BLaER1 (cell line): ENCODE measurements around the gene APOL6.
A peak's percentile ranks its signal among the peaks of the same experiment; 100 is the strongest.
"Not testable (repeated sequence)": the region's sequence is repeated elsewhere in the genome, so short reads cannot be mapped to it uniquely, and the experiment has no call there.

ENCODE experiments used
- H3K27ac ChIP-seq: shearing (Covaris generic); formaldehyde crosslinking; 2 replicates; pipeline ENCODE4 v1.8.1; 2022
- H3K27me3 ChIP-seq: shearing (Covaris generic); formaldehyde crosslinking; 2 replicates; pipeline ENCODE4 v1.8.1; 2022
- H3K36me3 ChIP-seq: shearing (Covaris generic); formaldehyde crosslinking; 2 replicates; pipeline ENCODE4 v1.8.1; 2022
- H3K4me1 ChIP-seq: shearing (Covaris generic); formaldehyde crosslinking; 2 replicates; pipeline ENCODE4 v1.8.1; 2022
- H3K4me2 ChIP-seq: shearing (Covaris generic); formaldehyde crosslinking; 2 replicates; pipeline ENCODE4 v1.8.1; 2022
- H3K4me3 ChIP-seq: shearing (Covaris generic); formaldehyde crosslinking; 2 replicates; pipeline ENCODE4 v1.8.1; 2022
- H3K9ac ChIP-seq: shearing (Covaris generic); formaldehyde crosslinking; 2 replicates; pipeline ENCODE4 v1.8.1; 2022
- H3K9me3 ChIP-seq: shearing (Covaris generic); formaldehyde crosslinking; 2 replicates; pipeline ENCODE4 v1.8.1; 2022
- H4K20me1 ChIP-seq: shearing (Covaris generic); formaldehyde crosslinking; 2 replicates; pipeline ENCODE4 v1.8.1; 2022
- Cebpa-rat ChIP-seq: shearing (Covaris generic); IDR thresholded peaks from 2 replicates; pipeline ENCODE4 v1.8.1; 2022

Gene APOL6

GRCh38 chr22:35688913-35689675 lies 40.8 kb downstream of the APOL6 start:
- Histone ChIP-seq H3K27me3 (no peaks in the 10 kb centered on the region), H3K4me2 (peak overlapping the region; percentile 16; the same call in 1 of the 2 replicates), H3K27ac (no peak overlapping the region), H4K20me1 (no peaks in the 10 kb centered on the region), H3K36me3 (no peaks in the 10 kb centered on the region), H3K4me3 (no peak overlapping the region), H3K9ac (no peak overlapping the region), H3K9me3 (no peaks in the 10 kb centered on the region; the same call in 1 of the 2 replicates), H3K4me1 (peaks cover 16% of the 10 kb centered on the region)
- no peak for TF ChIP-seq Cebpa-rat

- Histone ChIP-seq H3K27me3 (no peaks in the 10 kb centered on the region), H3K9me3 (no peaks in the 10 kb centered on the region; the same call in 1 of the 2 replicates), H3K4me2 (peak overlapping the region; percentile 16), H4K20me1 (no peaks in the 10 kb centered on the region), H3K4me3 (no peak overlapping the region), H3K36me3 (no peaks in the 10 kb centered on the region), H3K4me1 (peaks cover 16% of the 10 kb centered on the region), H3K27ac (no peak overlapping the region), H3K9ac (no peak overlapping the region)
- no peak for TF ChIP-seq Cebpa-rat
These were observed 41.8 kb downstream of the APOL6 start for GRCh38 chr22:35690001-35690400.

GRCh38 chr22:35695202-35695601 lies 47.0 kb downstream of the APOL6 start:
- H3K4me2 ChIP-seq: no peak overlapping the region
- no peak for TF ChIP-seq Cebpa-rat
- no peak overlapping the region for H3K4me3 ChIP-seq
- H3K9ac ChIP-seq: no peak overlapping the region
- peaks cover 8% of the 10 kb centered on the region for H3K4me1 ChIP-seq
- H3K27me3 ChIP-seq: no peaks in the 10 kb centered on the region
- no peak overlapping the region for H3K27ac ChIP-seq
- H3K36me3 ChIP-seq: no peaks in the 10 kb centered on the region
- no peaks in the 10 kb centered on the region for H4K20me1 ChIP-seq
- peaks cover 5% of the 10 kb centered on the region; the same call in 1 of the 2 replicates for H3K9me3 ChIP-seq

- Histone ChIP-seq H3K27ac (no peak overlapping the region), H3K9me3 (0 out of 2 replicates have a peak, but pooled peaks cover 5% of the 10 kb centered on the region), H3K27me3 (no peaks in the 10 kb centered on the region), H3K9ac (no peak overlapping the region), H4K20me1 (no peaks in the 10 kb centered on the region), H3K36me3 (no peaks in the 10 kb centered on the region), H3K4me3 (no peak overlapping the region), H3K4me2 (no peak overlapping the region), H3K4me1 (no peaks in the 10 kb centered on the region)
- no peak for TF ChIP-seq Cebpa-rat
These were observed 48.9 kb downstream of the APOL6 start for GRCh38 chr22:35697142-35697541.

- H3K36me3 ChIP-seq, H3K4me3 ChIP-seq, H3K27me3 ChIP-seq, H3K9me3 ChIP-seq, H3K9ac ChIP-seq, H3K4me2 ChIP-seq, H3K27ac ChIP-seq, H4K20me1 ChIP-seq, H3K4me1 ChIP-seq: not testable (repeated sequence)
These were observed 51.6 kb downstream of the APOL6 start for GRCh38 chr22:35699852-35700251.

- no peaks in the 10 kb centered on the region for H3K36me3 ChIP-seq
- H3K27me3 ChIP-seq: no peaks in the 10 kb centered on the region
- H3K9ac ChIP-seq: no peak overlapping the region
- H3K4me1 ChIP-seq: no peaks in the 10 kb centered on the region
- H4K20me1 ChIP-seq: no peaks in the 10 kb centered on the region
- no peaks in the 10 kb centered on the region for H3K9me3 ChIP-seq
- no peak overlapping the region for H3K4me3 ChIP-seq
- no peak overlapping the region for H3K4me2 ChIP-seq
- H3K27ac ChIP-seq: no peak overlapping the region
- TF ChIP-seq Cebpa-rat: no peak
These were observed 55.8 kb downstream of the APOL6 start for GRCh38 chr22:35703861-35704584.

GRCh38 chr22:35705141-35705540 lies 56.9 kb downstream of the APOL6 start:
- H4K20me1 ChIP-seq: no peaks in the 10 kb centered on the region
- no peak overlapping the region for H3K4me2 ChIP-seq
- H3K4me3 ChIP-seq: no peak overlapping the region
- no peaks in the 10 kb centered on the region for H3K9me3 ChIP-seq
- H3K27ac ChIP-seq: no peak overlapping the region
- no peaks in the 10 kb centered on the region for H3K36me3 ChIP-seq
- no peaks in the 10 kb centered on the region for H3K4me1 ChIP-seq
- no peak overlapping the region for H3K9ac ChIP-seq
- TF ChIP-seq Cebpa-rat: no peak
- no peaks in the 10 kb centered on the region for H3K27me3 ChIP-seq

- Histone ChIP-seq H3K27ac (no peak overlapping the region), H3K4me2 (no peak overlapping the region), H3K27me3 (no peaks in the 10 kb centered on the region), H3K9me3 (no peaks in the 10 kb centered on the region), H3K4me3 (no peak overlapping the region), H3K4me1 (no peaks in the 10 kb centered on the region), H4K20me1 (no peaks in the 10 kb centered on the region), H3K36me3 (no peaks in the 10 kb centered on the region), H3K9ac (no peak overlapping the region)
- no peak for TF ChIP-seq Cebpa-rat
These were observed 60.2 kb downstream of the APOL6 start for GRCh38 chr22:35708453-35708852.

GRCh38 chr22:35708917-35709316 lies 60.7 kb downstream of the APOL6 start:
- Histone ChIP-seq H3K4me3 (no peak overlapping the region), H3K4me2 (no peak overlapping the region), H3K9ac (no peak overlapping the region), H3K36me3 (no peaks in the 10 kb centered on the region), H3K27ac (no peak overlapping the region), H3K27me3 (no peaks in the 10 kb centered on the region), H3K9me3 (no peaks in the 10 kb centered on the region), H4K20me1 (no peaks in the 10 kb centered on the region), H3K4me1 (no peaks in the 10 kb centered on the region)
- TF ChIP-seq Cebpa-rat: no peak

- H3K36me3 ChIP-seq: no peaks in the 10 kb centered on the region
- H3K9ac ChIP-seq: no peak overlapping the region
- no peak for TF ChIP-seq Cebpa-rat
- H3K4me2 ChIP-seq: no peak overlapping the region
- H4K20me1 ChIP-seq: no peaks in the 10 kb centered on the region
- no peak overlapping the region for H3K27ac ChIP-seq
- no peak overlapping the region for H3K4me3 ChIP-seq
- no peaks in the 10 kb centered on the region for H3K4me1 ChIP-seq
- no peaks in the 10 kb centered on the region for H3K27me3 ChIP-seq
- no peaks in the 10 kb centered on the region for H3K9me3 ChIP-seq
These were observed 63.1 kb downstream of the APOL6 start for GRCh38 chr22:35711336-35711735.
